ENCODE results near the gene ST6GALNAC1. TPM values are rescaled to one million over a fixed set of nuclear protein-coding genes. Genes with fewer than 3 reads are reported as not detected.

The ST6GALNAC1 gene
- 0.33 TPM in 1 of 2 replicates, not detected in the other for total RNA-seq

GRCh38 chr17:76643553-76644148 lies at the start of gene ST6GALNAC1:
TSS of gene ST6GALNAC1 (minus strand) at chr17:76643757. CDS start at chr17:76643638, 119 bp downstream.
- DNase-seq (ENCODE audit: low read depth, low spot score), result no peak

DNA sequence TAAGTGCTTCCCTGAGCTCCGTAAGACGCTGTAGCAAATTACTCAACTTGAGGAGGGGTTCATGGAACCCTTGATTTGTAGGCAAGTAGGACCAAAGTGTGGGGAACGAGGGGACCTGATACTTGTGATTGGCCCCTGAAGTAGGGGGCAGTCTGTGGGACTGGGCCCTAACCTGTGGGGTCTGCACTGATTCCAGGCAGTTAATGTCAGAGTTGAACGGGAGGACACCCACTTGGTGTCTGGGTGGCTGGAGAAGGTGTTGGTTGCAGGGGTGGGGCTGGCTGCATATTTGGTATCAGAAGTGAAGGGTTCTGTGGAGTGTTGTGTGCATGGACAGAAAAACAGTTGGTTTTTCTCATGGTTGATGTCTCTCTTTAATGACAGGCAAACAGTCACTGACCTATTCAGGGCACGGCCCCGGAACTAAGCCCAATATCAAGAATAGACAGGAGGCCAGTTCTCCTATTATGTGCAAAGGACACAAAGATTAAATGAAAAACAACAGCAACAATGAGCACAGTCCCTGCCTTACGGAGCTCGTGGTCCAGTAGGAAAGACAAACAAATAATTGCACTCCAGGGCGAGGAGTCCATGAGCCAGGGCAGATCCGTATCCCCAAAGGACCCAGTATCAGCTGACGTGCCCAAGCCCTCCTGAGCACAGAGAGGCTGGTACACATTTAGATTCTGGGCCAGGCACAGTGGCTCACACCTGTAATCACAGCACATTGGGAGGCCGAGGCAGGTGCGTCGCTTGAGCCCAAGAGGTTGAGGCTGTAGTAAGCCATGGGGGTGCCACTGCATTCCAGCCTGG lies 48.0 kb upstream of the ST6GALNAC1 start:
- no peak for DNase-seq (ENCODE audit: low read depth, low spot score)

GRCh38 chr17:76690596-76691280 lies 47.2 kb upstream of the ST6GALNAC1 start:
- no peak for DNase-seq (ENCODE audit: low read depth, low spot score)

- no peak for DNase-seq (ENCODE audit: low read depth, low spot score)
These were observed 46.3 kb upstream of the ST6GALNAC1 start for GRCh38 chr17:76689859-76690258.

GRCh38 chr17:76688165-76688622 lies 44.6 kb upstream of the ST6GALNAC1 start:
- DNase-seq (ENCODE audit: low read depth, low spot score), result no peak

DNA sequence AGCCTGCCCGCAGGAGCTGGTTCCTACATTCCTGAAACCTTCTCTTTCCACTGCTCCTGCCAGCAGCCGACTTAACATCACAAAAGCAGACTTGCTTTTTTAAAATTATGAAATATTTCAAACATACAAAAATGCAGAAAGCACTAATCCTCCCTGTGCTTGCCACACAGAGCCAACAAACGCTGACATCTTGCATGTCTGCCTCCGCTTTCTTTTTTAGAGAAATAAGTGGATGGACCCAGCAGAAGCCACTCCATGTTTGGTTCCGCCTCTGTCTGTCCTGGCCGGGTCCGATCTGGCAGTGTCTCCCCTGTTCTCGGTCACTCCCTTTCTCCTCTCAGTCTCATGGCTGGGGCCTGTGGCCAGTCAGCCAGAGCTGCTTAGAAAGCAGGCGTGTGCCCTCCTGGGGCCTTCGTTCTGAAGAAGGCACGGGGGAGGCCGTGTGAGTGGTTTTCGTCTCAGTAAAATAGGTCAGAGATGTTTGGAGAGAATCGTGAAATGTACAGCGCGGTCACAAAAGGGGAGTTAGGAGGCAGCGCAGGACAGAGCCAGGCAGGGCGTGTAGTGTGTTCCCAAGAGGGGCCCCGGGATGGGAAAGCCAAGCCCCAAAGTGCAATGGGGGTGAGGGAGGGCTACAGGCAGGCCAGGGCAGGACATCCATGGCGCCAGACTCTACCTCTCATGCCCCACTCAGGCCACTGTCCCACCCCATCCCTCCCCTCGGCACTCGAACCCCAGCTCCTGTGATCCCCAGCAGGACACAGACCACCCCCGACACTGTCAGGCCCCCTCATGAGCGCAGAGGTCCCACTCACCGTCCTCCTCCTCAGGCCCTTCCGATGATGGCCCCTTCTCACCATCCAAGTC lies 44.0 kb upstream of the ST6GALNAC1 start:
- DNase-seq (ENCODE audit: low read depth, low spot score), result no peak

- DNase-seq (ENCODE audit: low read depth, low spot score), result no peak
These were observed 43.2 kb upstream of the ST6GALNAC1 start for GRCh38 chr17:76686538-76687297.

DNA sequence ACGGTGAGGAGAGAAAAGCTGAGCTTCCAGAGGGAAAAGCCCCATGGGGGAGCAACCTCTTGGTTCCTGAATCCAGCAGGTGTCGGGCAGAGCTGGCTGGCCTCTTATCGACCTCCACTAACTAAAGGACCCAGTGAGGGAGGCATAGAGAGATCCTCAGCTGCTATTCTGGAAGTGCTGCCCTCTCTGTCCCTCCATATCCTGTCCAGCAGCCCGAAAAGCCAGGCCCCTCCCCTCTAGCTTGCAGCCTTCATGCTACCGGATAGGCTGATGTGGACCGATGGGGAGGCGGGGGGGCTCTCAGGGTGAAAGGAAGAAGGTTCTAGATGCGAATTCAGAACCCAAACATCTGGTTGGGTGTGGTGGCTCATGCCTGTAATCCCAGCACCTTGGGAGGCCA lies 42.3 kb upstream of the ST6GALNAC1 start:
- DNase-seq (ENCODE audit: low read depth, low spot score), result no peak

- no peak for DNase-seq (ENCODE audit: low read depth, low spot score)
These were observed 41.8 kb upstream of the ST6GALNAC1 start for GRCh38 chr17:76685366-76685765.

DNA sequence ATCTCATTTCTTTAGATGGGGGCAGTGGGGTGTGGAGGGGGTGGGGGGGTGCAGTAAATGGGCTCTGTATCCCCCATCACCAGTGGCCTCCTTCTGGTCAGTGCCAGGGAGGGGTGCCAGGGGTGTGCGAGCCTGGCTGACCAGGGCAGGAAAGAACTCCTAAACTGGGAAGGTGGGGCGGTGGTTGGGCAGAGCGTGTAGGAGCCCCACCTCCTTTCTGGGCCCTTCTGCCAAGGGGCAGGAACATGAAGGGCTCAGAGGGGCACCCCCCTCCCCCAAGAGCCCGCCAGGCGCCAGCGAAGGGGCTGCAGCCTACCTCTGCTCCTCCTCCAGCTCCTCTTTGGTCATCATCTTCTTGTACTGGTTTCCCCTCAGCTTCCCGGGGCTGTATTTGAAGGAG lies 41.2 kb upstream of the ST6GALNAC1 start:
- DNase-seq (ENCODE audit: low read depth, low spot score), result no peak

DNA sequence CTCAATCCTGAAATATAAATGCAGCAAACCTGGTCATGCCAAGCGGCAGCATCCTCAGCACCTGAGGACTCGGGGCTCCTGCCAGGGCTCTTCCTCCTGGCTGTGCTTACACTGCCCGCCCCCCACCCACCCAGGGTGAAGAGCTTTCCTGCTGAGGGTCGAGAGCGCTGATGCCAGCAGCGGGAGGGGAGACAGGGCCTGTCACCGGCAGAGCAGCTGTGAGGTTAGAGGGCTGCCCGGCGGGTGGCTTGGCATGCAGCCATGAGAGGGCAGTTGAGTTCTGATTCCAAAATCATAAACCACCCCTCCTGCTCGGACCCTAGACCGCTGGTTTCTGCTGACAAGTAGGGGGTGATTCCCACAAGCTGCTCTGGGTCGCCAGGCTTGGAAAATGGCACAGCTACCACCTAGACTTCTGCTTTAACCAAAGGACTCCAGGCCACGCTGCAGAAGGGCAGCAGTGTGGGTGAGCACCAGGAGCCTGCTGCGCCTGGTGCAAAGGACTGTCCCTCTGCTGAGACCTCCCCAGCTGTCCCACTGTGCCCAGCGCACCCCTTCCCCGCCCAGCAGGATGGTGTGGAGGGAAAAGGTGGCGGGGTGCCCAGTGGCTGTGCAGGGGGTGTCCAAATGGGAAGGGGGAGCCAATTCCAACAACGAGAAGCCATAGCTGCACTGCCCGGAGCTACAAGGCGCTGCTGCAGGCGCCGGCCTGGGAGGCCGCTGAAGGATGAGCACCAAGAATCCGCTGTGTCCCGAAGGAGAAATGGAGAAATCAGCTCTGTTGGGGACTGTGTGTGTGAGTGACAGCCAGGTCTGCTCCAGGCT lies 40.6 kb upstream of the ST6GALNAC1 start:
- DNase-seq (ENCODE audit: low read depth, low spot score), result no peak

DNA sequence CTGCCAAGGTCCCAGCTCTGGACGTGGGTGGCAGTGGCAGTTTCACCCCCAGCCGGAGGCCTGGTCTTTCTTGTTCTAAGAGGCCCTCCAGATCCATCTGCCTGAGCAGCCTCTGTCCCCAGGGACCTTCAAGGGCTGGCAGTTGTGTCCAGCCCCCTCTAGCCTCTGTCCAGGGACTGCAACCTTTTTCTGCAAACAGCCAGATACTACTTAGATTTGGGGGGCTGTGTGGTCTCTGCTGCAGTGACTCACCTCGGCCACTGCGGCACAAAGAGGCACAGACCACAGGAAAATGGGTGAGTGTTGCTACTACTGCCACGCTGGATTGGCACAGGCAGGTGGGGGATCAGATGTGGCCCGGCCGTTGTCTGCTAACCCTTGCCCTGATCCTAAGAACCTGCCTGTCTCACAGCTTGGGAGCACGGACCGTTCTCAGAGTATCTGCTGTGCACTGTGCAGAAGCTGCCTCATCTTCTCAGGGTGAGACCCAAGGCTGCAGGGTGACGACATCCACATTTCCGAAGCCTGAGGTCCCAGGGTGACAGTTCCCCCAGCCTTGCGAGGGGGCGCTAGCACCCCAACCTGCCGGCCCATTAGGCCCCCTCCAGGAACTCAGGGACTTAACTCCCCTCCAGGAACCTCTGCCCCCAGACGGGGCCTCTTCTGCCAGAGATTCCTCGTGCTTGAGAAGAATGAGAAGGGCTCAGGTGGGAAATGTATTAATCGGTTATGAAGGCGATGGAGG lies 39.6 kb upstream of the ST6GALNAC1 start:
- no peak for DNase-seq (ENCODE audit: low read depth, low spot score)

GRCh38 chr17:76682296-76682695 lies 38.7 kb upstream of the ST6GALNAC1 start:
- DNase-seq (ENCODE audit: low read depth, low spot score), result no peak

DNA sequence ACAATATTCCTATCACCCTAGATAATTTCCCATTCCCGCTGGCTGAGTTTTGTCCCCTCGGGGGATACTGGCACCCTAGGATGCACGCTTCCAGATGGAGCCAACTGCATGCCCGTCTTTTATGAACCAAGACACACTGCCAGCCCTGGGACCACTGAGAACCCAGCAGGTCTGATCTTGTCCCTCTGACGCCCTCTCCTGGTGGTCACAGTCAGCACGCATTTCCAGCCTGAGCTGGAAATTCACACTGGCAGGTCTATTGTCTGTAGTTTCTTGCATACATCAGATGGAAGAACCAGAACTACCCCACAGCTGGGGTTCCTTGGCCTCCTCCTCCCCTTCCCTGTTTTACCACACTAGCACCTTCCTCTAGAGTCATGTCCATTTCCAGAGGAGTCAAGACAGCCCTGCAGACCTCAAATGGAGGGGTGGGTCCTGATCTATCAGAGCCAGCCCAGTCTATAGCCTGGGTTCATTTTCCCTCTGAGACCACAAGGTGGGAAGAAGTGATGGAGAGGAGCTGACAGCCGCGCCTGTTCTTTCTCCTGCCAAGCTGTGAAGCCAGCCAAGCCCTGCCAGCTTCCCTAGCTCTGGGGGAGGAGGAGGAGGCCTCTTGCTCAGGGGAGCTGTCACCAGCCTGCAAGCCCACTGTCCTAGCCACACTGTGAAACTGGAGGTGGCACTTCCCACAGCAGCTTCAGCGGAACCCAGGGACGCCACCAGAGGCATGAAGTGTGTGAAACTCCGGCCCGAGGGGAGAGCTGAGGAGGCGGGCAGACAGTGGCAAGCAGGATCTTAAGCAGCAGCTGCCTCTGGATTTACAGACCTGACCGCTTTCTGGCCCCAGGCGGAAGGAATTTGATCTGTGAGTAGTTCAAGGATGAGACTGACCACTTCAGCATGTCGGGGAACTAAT lies 37.9 kb upstream of the ST6GALNAC1 start:
- DNase-seq (ENCODE audit: low read depth, low spot score), result peak; percentile 26

- no peak for DNase-seq (ENCODE audit: low read depth, low spot score)
These were observed 35.7 kb upstream of the ST6GALNAC1 start for GRCh38 chr17:76679239-76679638.

GRCh38 chr17:76678330-76678729 lies 34.8 kb upstream of the ST6GALNAC1 start:
- no peak for DNase-seq (ENCODE audit: low read depth, low spot score)

DNA sequence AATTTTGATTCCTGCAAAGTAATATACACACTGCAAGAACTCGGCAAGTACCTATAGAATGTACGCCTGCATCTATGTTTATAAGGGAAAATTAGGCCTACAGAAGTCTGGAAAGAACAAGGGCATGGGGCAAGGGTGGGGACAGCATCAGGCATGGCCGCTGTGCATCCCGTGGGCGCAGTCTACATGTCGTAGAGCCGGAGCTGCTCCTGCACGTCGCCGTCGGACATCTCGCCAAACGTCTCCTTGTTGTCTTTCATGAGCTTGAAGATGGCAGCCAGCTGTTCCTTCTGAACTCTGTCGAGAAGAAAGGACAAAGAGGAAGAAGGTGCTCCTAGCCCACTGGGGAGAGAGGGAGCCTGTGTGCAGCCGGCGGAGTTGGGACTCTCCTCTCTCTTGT lies 33.8 kb upstream of the ST6GALNAC1 start:
- no peak for DNase-seq (ENCODE audit: low read depth, low spot score)

- DNase-seq (ENCODE audit: low read depth, low spot score), result no peak
These were observed 33.1 kb upstream of the ST6GALNAC1 start for GRCh38 chr17:76676629-76677028.
